ENCODE results near the gene BABAM1.
"Not testable (repeated sequence)": the region's sequence is repeated elsewhere in the genome, so short reads cannot be mapped to it uniquely, and the experiment has no call there.

The BABAM1 gene

GRCh38 chr19:17275441-17276175, 8.4 kb downstream of the BABAM1 start:
- DNase-seq: no peak

GRCh38 chr19:17279436-17279835, 12.2 kb downstream of the BABAM1 start:
- DNase-seq: no peak

GRCh38 chr19:17281391-17282304, 14.4 kb downstream of the BABAM1 start, which contains the start of gene ANKLE1:
Gene ANKLE1 (plus strand): TSS chr19:17281901. CDS start chr19:17281921, 20 bp downstream.
- DNase-seq: no peak

GRCh38 chr19:17282488-17283125, 15.4 kb downstream of the BABAM1 start:
- DNase-seq: peak; percentile 79 to 82

GRCh38 chr19:17283504-17283996, 16.3 kb downstream of the BABAM1 start:
- no peak for DNase-seq

- no peak for DNase-seq
These were observed 18.3 kb downstream of the BABAM1 start for GRCh38 chr19:17285415-17286135.

GRCh38 chr19:17286263-17286662, 19.0 kb downstream of the BABAM1 start:
- DNase-seq: no peak

GRCh38 chr19:17286752-17287151, 19.5 kb downstream of the BABAM1 start:
- no peak for DNase-seq

GRCh38 chr19:17289489-17289888, 22.2 kb downstream of the BABAM1 start:
- peak; percentile 49 to 55 for DNase-seq

- peak; percentile 77 to 87 for DNase-seq
These were observed 25.2 kb downstream of the BABAM1 start for GRCh38 chr19:17292301-17293074.

GRCh38 chr19:17293605-17294004, 26.4 kb downstream of the BABAM1 start:
- DNase-seq: no peak

GRCh38 chr19:17294051-17294891, 27.0 kb downstream of the BABAM1 start:
- peak; percentile 54 to 73 for DNase-seq

GRCh38 chr19:17295551-17295950, 28.3 kb downstream of the BABAM1 start:
- not testable (repeated sequence) for DNase-seq

GRCh38 chr19:17296273-17296672, 29.0 kb downstream of the BABAM1 start:
- no peak for DNase-seq

- no peak for DNase-seq
These were observed 29.7 kb downstream of the BABAM1 start for GRCh38 chr19:17296976-17297375.

- no peak for DNase-seq
These were observed 33.9 kb downstream of the BABAM1 start for GRCh38 chr19:17300992-17301619.

- DNase-seq: no peak
These were observed 35.3 kb downstream of the BABAM1 start for GRCh38 chr19:17302391-17303166.

GRCh38 chr19:17303167-17303939, 36.1 kb downstream of the BABAM1 start, which contains the start of gene ABHD8:
Gene ABHD8 (minus strand): TSS chr19:17303425. CDS start chr19:17301616, 1,809 bp downstream.
- DNase-seq: peak; percentile 91 to 93

All from stimulated activated CD4-positive, alpha-beta T cell treated with anti-CD3 and anti-CD28 coated beads, Interleukin-2, amount 100 ng/mL, for 48 hours (primary cell).